ENCODE measurements around the gene MTG2.

- TF ChIP-seq CTCF (IDR thresholded peaks at IDR 0.05) (no peak), YY1 (IDR thresholded peaks at IDR 0.05; ENCODE audit: low read depth) (no peak), CHD2 (IDR thresholded peaks at IDR 0.05; ENCODE audit: low read length, partially characterized antibody) (no peak), GABPA (IDR thresholded peaks at IDR 0.05; ENCODE audit: low read depth) (no peak), EP300 (IDR thresholded peaks at IDR 0.05; ENCODE audit: borderline replicate concordance in 1 of 2, low read depth in 1 of 2, low read length in 1 of 2) (no peak)
These were observed 46.8 kb downstream of the MTG2 start for GRCh38 chr20:62229667-62230066.
